GM23338 (cell line): Measurements from ENCODE around the gene A2ML1. TPM values are rescaled to one million over a fixed set of nuclear protein-coding genes. Genes with fewer than 3 reads are reported as not detected.
A peak's percentile ranks its signal among the peaks of the same experiment; 100 is the strongest.

ENCODE experiments used
- ATAC-seq: fragments of 200-7000 bp; cut with Tn5 transposase; 3 replicates; pipeline ENCODE4 v1.9.1; 2020
- DNase-seq: peaks from one replicate; pipeline ENCODE4 v3.0.0-alpha.2; 2015; ENCODE audit warnings: low spot score
- H2AFZ ChIP-seq: fragments of 200-600 bp; sonication (generic); 2 replicates; pipeline ENCODE4 v1.8.0; 2016; ENCODE audit warnings: antibody characterized with exemption, mild to moderate bottlenecking, moderate library complexity
- H3F3A ChIP-seq: fragments of 200-600 bp; sonication (generic); replicated peaks from 2 replicates; pipeline ENCODE4 v1.8.0; 2017; ENCODE audit warnings: antibody characterized with exemption, mixed run types, low read depth
- H3K27ac ChIP-seq: fragments of 200-600 bp; sonication (generic); 2 replicates; pipeline ENCODE4 v1.6.1; 2016; ENCODE audit warnings: low read depth
- H3K27me3 ChIP-seq: fragments of 200-600 bp; sonication (generic); 2 replicates; pipeline ENCODE4 v1.8.0; 2016; ENCODE audit warnings: mild to moderate bottlenecking, mixed run types, moderate library complexity; ENCODE audit not compliant: insufficient read depth
- H3K36me3 ChIP-seq: fragments of 200-600 bp; sonication (generic); 2 replicates; pipeline ENCODE4 v1.8.0; 2016; ENCODE audit warnings: mild to moderate bottlenecking; ENCODE audit not compliant: insufficient read depth
- H3K4me1 ChIP-seq: fragments of 200-600 bp; sonication (generic); 2 replicates; pipeline ENCODE4 v1.8.0; 2016; ENCODE audit warnings: mild to moderate bottlenecking, moderate library complexity; ENCODE audit not compliant: insufficient read depth
- H3K4me2 ChIP-seq: fragments of 200-600 bp; sonication (generic); 2 replicates; pipeline ENCODE4 v1.7.1; 2017; ENCODE audit warnings: mixed run types
- H3K4me3 ChIP-seq: fragments of 200-600 bp; sonication (generic); 2 replicates; pipeline ENCODE4 v1.6.1; 2016; ENCODE audit warnings: mixed run types
- H3K79me2 ChIP-seq: fragments of 200-600 bp; sonication (generic); replicated peaks from 2 replicates; pipeline ENCODE4 v1.8.0; 2017; ENCODE audit warnings: mild to moderate bottlenecking; ENCODE audit not compliant: insufficient read depth
- H3K9me2 ChIP-seq: fragments of 200-600 bp; sonication (generic); 2 replicates; pipeline ENCODE4 v1.8.0; 2017; ENCODE audit not compliant: insufficient read depth
- H4K20me1 ChIP-seq: fragments of 200-600 bp; sonication (generic); replicated peaks from 2 replicates; pipeline ENCODE4 v1.8.0; 2017; ENCODE audit warnings: mild to moderate bottlenecking; ENCODE audit not compliant: insufficient read depth
- H3K27ac Mint-ChIP-seq: 2 replicates; pipeline ENCODE4 v1.8.0; 2020; ENCODE audit warnings: inconsistent platforms, mild to moderate bottlenecking, moderate library complexity, mixed read lengths
- H3K27me3 Mint-ChIP-seq: 3 replicates; pipeline ENCODE4 v1.8.0; 2022; ENCODE audit warnings: low read depth, mild to moderate bottlenecking, moderate library complexity, mixed read lengths, inconsistent platforms; ENCODE audit not compliant: insufficient read depth, poor library complexity
- H3K36me3 Mint-ChIP-seq: 3 replicates; pipeline ENCODE4 v1.8.0; 2021; ENCODE audit warnings: low read depth, mild to moderate bottlenecking, inconsistent platforms, moderate library complexity, mixed read lengths
- H3K4me1 Mint-ChIP-seq: 3 replicates; pipeline ENCODE4 v1.8.0; 2020; ENCODE audit warnings: mild to moderate bottlenecking, inconsistent platforms, mixed read lengths
- H3K4me3 Mint-ChIP-seq: 3 replicates; pipeline ENCODE4 v1.8.0; 2021; ENCODE audit warnings: moderate library complexity, mild to moderate bottlenecking, inconsistent platforms, mixed read lengths
- H3K9me3 Mint-ChIP-seq: 3 replicates; pipeline ENCODE4 v1.8.0; 2020; ENCODE audit warnings: moderate library complexity, mild to moderate bottlenecking, inconsistent platforms, mixed read lengths
- CREB1 ChIP-seq: fragments of 250-450 bp; sonication (Bioruptor Pico); IDR thresholded peaks from 2 replicates; pipeline ENCODE4 v1.5.0; 2020; ENCODE audit warnings: low read depth, mild to moderate bottlenecking, moderate library complexity
- EZH2 ChIP-seq: fragments of 200-600 bp; sonication (generic); IDR thresholded peaks from one replicate; pipeline ENCODE4 v1.8.0; 2017; ENCODE audit warnings: antibody characterized with exemption, mild to moderate bottlenecking, low read depth; ENCODE audit not compliant: unreplicated experiment
- EZH2phosphoT487 ChIP-seq: fragments of 200-600 bp; sonication (generic); IDR thresholded peaks from one replicate; pipeline ENCODE4 v1.8.1; 2018; ENCODE audit warnings: antibody characterized with exemption; ENCODE audit not compliant: unreplicated experiment
- JUNB ChIP-seq: IDR thresholded peaks from one replicate; pipeline ENCODE4 v1.6.1; 2016; ENCODE audit warnings: antibody characterized with exemption; ENCODE audit not compliant: unreplicated experiment
- NANOG ChIP-seq: IDR thresholded peaks from 2 replicates; pipeline ENCODE4 v1.6.1; 2016; ENCODE audit warnings: antibody characterized with exemption, borderline replicate concordance
- POLR2AphosphoS5 ChIP-seq: IDR thresholded peaks from 2 replicates; pipeline ENCODE4 v1.6.1; 2016; ENCODE audit warnings: antibody characterized with exemption, low read depth
- STAT1 ChIP-seq: IDR thresholded peaks from one replicate; pipeline ENCODE4 v1.6.1; 2016; ENCODE audit warnings: antibody characterized with exemption; ENCODE audit not compliant: unreplicated experiment
- ZNF114 ChIP-seq: fragments of 250-450 bp; sonication (Bioruptor Pico); IDR thresholded peaks from 2 replicates; pipeline ENCODE4 v1.5.0; 2020; ENCODE audit warnings: mild to moderate bottlenecking, moderate library complexity
- ZNF331 ChIP-seq: fragments of 250-450 bp; sonication (Bioruptor Pico); IDR thresholded peaks from 2 replicates; pipeline ENCODE4 v1.5.0; 2020; ENCODE audit warnings: low read depth, mild to moderate bottlenecking, moderate library complexity
- polyA plus RNA-seq: library from polyadenylated mRNA; unstranded; fragments of >200 nt; fragmentation: Nextera tagmentation; extraction: Ambion mirVana; gene quantifications from 2 replicates; pipeline ENCODE4 v1.2.1, GENCODE V29; 2016
- total RNA-seq: library from RNA; depleted of rRNA; stranded (reverse); fragments of >200 nt; shearing (Covaris generic); gene quantifications from 2 replicates; pipeline ENCODE4 v1.2.3, GENCODE V29; 2014
- TF ChIP-seq, protein P1 (sequence below), 2 experiments: fragments of 200-600 bp in 1 of 2; sonication (generic) in 1 of 2; conservative IDR thresholded peaks; 2 replicates each; pipeline versions ENCODE4 v1.5.1 to v1.6.1; 2016 to 2017; ENCODE audit warnings: antibody characterized with exemption in 2 of 2, low read depth in 2 of 2, mild to moderate bottlenecking in 2 of 2, moderate library complexity in 1 of 2
- TF ChIP-seq, protein P2 (sequence below): IDR thresholded peaks from 2 replicates; pipeline ENCODE4 v1.6.1; 2016; ENCODE audit warnings: antibody characterized with exemption
- TF ChIP-seq, protein P3 (sequence below): fragments of 250-450 bp; sonication (Bioruptor Pico); IDR thresholded peaks from 2 replicates; pipeline ENCODE4 v1.5.0; 2020; ENCODE audit warnings: mild to moderate bottlenecking, moderate library complexity

The A2ML1 gene
- total and polyA plus RNA-seq, 2 experiments from 2014 or later = 3.8 to 6.0 TPM

DNA sequence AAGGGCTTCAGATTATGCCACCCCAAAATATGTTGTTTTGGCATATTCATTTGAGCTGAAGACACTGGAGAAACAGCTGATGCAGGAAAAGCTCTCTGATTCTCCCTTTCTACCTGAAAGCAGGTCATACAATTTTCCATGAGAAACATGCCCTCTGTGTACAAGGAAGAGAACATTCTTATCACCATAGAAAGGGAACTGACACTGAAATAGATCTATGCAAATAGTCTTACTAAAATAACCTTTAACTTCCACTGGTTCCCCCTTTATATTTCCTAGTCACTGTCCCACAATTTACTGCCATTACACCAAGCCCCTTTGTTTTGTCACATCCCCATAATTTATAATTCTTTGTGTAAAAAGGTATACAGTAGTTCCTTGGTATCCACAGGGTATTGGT, 82.2 kb downstream of the A2ML1 start (continued):
- TF ChIP-seq EZH2 (no peak), CREB1 (no peak), ZNF114 (CRISPR knock-in tag) (no peak), EZH2phosphoT487 (no peak), STAT1 (no peak)
- TF ChIP-seq, protein P1, sequence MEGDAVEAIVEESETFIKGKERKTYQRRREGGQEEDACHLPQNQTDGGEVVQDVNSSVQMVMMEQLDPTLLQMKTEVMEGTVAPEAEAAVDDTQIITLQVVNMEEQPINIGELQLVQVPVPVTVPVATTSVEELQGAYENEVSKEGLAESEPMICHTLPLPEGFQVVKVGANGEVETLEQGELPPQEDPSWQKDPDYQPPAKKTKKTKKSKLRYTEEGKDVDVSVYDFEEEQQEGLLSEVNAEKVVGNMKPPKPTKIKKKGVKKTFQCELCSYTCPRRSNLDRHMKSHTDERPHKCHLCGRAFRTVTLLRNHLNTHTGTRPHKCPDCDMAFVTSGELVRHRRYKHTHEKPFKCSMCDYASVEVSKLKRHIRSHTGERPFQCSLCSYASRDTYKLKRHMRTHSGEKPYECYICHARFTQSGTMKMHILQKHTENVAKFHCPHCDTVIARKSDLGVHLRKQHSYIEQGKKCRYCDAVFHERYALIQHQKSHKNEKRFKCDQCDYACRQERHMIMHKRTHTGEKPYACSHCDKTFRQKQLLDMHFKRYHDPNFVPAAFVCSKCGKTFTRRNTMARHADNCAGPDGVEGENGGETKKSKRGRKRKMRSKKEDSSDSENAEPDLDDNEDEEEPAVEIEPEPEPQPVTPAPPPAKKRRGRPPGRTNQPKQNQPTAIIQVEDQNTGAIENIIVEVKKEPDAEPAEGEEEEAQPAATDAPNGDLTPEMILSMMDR (conservative IDR thresholded peaks at IDR 0.05; ENCODE audit: low read depth in 2 of 2) = no peak

DNA sequence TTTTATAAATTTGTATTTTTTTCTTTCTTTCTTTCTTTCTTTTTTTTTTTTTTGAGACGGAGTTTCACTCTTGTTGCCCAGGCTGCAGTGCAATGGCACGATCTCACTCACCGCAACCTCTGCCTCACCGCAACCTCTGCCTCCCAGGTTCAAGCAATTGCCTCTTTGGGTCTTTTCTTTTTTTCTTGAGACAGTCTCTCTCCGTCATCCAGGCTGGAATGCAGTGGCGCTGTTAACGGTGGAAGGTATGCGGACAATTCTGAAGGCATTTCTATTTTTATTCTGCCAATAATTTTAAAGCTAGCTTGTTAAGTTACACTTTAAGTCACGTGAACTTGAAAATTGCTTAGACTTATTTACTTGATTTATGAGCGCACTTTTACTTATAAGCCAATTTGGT, 83.1 kb downstream of the A2ML1 start:
- Histone ChIP-seq H3K4me1 (peaks cover 33% of the 10 kb centered on the region), H3K4me2 (peak overlapping the region; percentile 30; the same call in 1 of the 2 replicates), H3K9me2 (no peaks in the 10 kb centered on the region), H3K36me3 (no peaks in the 10 kb centered on the region), H3F3A (peaks cover 4% of the 10 kb centered on the region; the same call in 1 of the 2 replicates), H3K79me2 (no peaks in the 10 kb centered on the region), H3K27ac (peak overlapping the region; percentile 95), H4K20me1 (no peaks in the 10 kb centered on the region), H3K27me3 (no peaks in the 10 kb centered on the region), H3K4me3 (no peak overlapping the region), H2AFZ (no peak overlapping the region)
- Mint-ChIP-seq H3K36me3 (peaks cover 36% of the 10 kb centered on the region), H3K9me3 (peaks cover 25% of the 10 kb centered on the region), H3K27me3 (peaks cover 5% of the 10 kb centered on the region), H3K4me3 (no peak overlapping the region; the same call in 2 of the 3 replicates), H3K27ac (peak overlapping the region; percentile 99), H3K4me1 (peaks cover 43% of the 10 kb centered on the region)
- ATAC-seq (peak; percentile 42), DNase-seq (peak; percentile 55)
- TF ChIP-seq, protein P2, sequence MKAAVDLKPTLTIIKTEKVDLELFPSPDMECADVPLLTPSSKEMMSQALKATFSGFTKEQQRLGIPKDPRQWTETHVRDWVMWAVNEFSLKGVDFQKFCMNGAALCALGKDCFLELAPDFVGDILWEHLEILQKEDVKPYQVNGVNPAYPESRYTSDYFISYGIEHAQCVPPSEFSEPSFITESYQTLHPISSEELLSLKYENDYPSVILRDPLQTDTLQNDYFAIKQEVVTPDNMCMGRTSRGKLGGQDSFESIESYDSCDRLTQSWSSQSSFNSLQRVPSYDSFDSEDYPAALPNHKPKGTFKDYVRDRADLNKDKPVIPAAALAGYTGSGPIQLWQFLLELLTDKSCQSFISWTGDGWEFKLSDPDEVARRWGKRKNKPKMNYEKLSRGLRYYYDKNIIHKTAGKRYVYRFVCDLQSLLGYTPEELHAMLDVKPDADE = no peak
- TF ChIP-seq EZH2phosphoT487 (no peak), NANOG (no peak; the same call in 1 of the 2 replicates), POLR2AphosphoS5 (no peak), JUNB (no peak), STAT1 (no peak), ZNF331 (no peak), ZNF114 (CRISPR knock-in tag) (no peak), EZH2 (no peak)
- TF ChIP-seq, protein P3, sequence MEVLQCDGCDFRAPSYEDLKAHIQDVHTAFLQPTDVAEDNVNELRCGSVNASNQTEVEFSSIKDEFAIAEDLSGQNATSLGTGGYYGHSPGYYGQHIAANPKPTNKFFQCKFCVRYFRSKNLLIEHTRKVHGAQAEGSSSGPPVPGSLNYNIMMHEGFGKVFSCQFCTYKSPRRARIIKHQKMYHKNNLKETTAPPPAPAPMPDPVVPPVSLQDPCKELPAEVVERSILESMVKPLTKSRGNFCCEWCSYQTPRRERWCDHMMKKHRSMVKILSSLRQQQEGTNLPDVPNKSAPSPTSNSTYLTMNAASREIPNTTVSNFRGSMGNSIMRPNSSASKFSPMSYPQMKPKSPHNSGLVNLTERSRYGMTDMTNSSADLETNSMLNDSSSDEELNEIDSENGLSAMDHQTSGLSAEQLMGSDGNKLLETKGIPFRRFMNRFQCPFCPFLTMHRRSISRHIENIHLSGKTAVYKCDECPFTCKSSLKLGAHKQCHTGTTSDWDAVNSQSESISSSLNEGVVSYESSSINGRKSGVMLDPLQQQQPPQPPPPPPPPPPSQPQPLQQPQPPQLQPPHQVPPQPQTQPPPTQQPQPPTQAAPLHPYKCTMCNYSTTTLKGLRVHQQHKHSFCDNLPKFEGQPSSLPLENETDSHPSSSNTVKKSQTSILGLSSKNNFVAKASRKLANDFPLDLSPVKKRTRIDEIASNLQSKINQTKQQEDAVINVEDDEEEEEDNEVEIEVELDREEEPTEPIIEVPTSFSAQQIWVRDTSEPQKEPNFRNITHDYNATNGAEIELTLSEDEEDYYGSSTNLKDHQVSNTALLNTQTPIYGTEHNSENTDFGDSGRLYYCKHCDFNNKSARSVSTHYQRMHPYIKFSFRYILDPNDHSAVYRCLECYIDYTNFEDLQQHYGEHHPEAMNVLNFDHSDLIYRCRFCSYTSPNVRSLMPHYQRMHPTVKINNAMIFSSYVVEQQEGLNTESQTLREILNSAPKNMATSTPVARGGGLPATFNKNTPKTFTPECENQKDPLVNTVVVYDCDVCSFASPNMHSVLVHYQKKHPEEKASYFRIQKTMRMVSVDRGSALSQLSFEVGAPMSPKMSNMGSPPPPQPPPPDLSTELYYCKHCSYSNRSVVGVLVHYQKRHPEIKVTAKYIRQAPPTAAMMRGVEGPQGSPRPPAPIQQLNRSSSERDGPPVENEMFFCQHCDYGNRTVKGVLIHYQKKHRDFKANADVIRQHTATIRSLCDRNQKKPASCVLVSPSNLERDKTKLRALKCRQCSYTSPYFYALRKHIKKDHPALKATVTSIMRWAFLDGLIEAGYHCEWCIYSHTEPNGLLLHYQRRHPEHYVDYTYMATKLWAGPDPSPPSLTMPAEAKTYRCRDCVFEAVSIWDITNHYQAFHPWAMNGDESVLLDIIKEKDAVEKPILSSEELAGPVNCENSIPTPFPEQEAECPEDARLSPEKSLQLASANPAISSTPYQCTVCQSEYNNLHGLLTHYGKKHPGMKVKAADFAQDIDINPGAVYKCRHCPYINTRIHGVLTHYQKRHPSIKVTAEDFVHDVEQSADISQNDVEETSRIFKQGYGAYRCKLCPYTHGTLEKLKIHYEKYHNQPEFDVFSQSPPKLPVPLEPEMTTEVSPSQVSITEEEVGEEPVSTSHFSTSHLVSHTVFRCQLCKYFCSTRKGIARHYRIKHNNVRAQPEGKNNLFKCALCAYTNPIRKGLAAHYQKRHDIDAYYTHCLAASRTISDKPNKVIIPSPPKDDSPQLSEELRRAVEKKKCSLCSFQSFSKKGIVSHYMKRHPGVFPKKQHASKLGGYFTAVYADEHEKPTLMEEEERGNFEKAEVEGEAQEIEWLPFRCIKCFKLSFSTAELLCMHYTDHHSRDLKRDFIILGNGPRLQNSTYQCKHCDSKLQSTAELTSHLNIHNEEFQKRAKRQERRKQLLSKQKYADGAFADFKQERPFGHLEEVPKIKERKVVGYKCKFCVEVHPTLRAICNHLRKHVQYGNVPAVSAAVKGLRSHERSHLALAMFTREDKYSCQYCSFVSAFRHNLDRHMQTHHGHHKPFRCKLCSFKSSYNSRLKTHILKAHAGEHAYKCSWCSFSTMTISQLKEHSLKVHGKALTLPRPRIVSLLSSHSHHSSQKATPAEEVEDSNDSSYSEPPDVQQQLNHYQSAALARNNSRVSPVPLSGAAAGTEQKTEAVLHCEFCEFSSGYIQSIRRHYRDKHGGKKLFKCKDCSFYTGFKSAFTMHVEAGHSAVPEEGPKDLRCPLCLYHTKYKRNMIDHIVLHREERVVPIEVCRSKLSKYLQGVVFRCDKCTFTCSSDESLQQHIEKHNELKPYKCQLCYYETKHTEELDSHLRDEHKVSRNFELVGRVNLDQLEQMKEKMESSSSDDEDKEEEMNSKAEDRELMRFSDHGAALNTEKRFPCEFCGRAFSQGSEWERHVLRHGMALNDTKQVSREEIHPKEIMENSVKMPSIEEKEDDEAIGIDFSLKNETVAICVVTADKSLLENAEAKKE (CRISPR knock-in tag) = no peak
